GM18951 (cell line): Measurements from ENCODE around the gene SLC6A13.

Experiments used
- POLR2A ChIP-seq: IDR thresholded peaks from 4 replicates; pipeline ENCODE4 v1.6.1; 2011; ENCODE audit warnings: mild to moderate bottlenecking; ENCODE audit not compliant: insufficient read length, insufficient read depth; ENCODE audit errors: extremely low read depth
- in situ Hi-C: fragments of 300-500 bp; cut with MboI; formaldehyde crosslinking; loops from one replicate; pipeline ENCODE4 v1.12.0; 2022; ENCODE audit warnings: low sequenced_read_pairs, mixed read lengths, inconsistent platforms; ENCODE audit not compliant: unreplicated experiment

SLC6A13 gene

GRCh38 chr12:234891-235415 lies 27.7 kb downstream of the SLC6A13 start:
- in situ Hi-C loops = no loop called here
- no peak for TF ChIP-seq POLR2A

- in situ Hi-C loops = no loop called here
- no peak for TF ChIP-seq POLR2A
Measured at GRCh38 chr12:234019-234418, 28.6 kb downstream of the SLC6A13 start.

GRCh38 chr12:233615-233968 lies 29.0 kb downstream of the SLC6A13 start:
- TF ChIP-seq POLR2A = no peak
- in situ Hi-C loops = no loop called here

- in situ Hi-C loops = no loop called here
- no peak for TF ChIP-seq POLR2A
Measured at GRCh38 chr12:232731-233614, 29.7 kb downstream of the SLC6A13 start.

GRCh38 chr12:230925-231671 lies 31.5 kb downstream of the SLC6A13 start:
- no peak for TF ChIP-seq POLR2A
- in situ Hi-C loops = no loop called here

GRCh38 chr12:229441-230191 lies 33.0 kb downstream of the SLC6A13 start:
- TF ChIP-seq POLR2A = no peak
- in situ Hi-C loops = no loop called here

- in situ Hi-C loops = no loop called here
- no peak for TF ChIP-seq POLR2A
Measured at GRCh38 chr12:228846-229200, 33.8 kb downstream of the SLC6A13 start.

- TF ChIP-seq POLR2A = no peak
- in situ Hi-C loops = no loop called here
Measured at GRCh38 chr12:227923-228845, 34.5 kb downstream of the SLC6A13 start.

- in situ Hi-C loops = no loop called here
- no peak for TF ChIP-seq POLR2A
Measured at GRCh38 chr12:227286-227915, 35.2 kb downstream of the SLC6A13 start.

- in situ Hi-C loops = no loop called here
- TF ChIP-seq POLR2A = no peak
Measured at GRCh38 chr12:226401-226800, 36.2 kb downstream of the SLC6A13 start.

GRCh38 chr12:225012-225411 lies 37.6 kb downstream of the SLC6A13 start:
- TF ChIP-seq POLR2A = no peak
- in situ Hi-C loops = no loop called here

- in situ Hi-C loops = no loop called here
Measured at GRCh38 chr12:224330-224729, 38.3 kb downstream of the SLC6A13 start.

More at GRCh38 chr12:224330-224729, 38.3 kb downstream of the SLC6A13 start:
- no peak for TF ChIP-seq POLR2A
